Right lobe of liver (tissue), 4 donors: ENCODE data around the gene ADNP2.

Experiments
- CTCF ChIP-seq, 4 donors: fragments of 200-600 bp in 3 of 4; fragments of 450-650 bp in 1 of 4; IDR thresholded peaks; one replicate each; pipeline versions ENCODE4 v1.5.1 to v1.8.0; 2016 to 2022; ENCODE audit warnings: antibody characterized with exemption in 4 of 4, mild to moderate bottlenecking in 2 of 4
- POLR2A ChIP-seq: fragments of 450-650 bp; IDR thresholded peaks from one replicate; pipeline ENCODE4 v1.6.1; 2017; ENCODE audit warnings: antibody characterized with exemption, mild to moderate bottlenecking
- donor health status: DM: no; HTN: no; CAD: no.
- donor health status: DM: no; HTN: no; CAD: no.
- donor health status: DM: no; HTN: yes; CAD: no.

GRCh38 chr18:80180778-80181564 lies 71.9 kb downstream of the ADNP2 start:
- TF ChIP-seq CTCF (IDR thresholded peaks at IDR 0.05) (no peak), POLR2A (no peak)
